H9 (cell line): ENCODE measurements around the gene SLC25A26. TPM values are rescaled to one million over a fixed set of nuclear protein-coding genes. Genes with fewer than 3 reads are reported as not detected.

Experiments
- DNase-seq: peaks from one replicate; pipeline ENCODE4 v3.0.0-alpha.2; 2017
- H2AFZ ChIP-seq: one replicate; pipeline ENCODE4 v1.6.1; 2013; ENCODE audit warnings: mild to moderate bottlenecking, low read length, control low read depth, moderate library complexity
- H2AK5ac ChIP-seq: 2 replicates; pipeline ENCODE4 v1.6.1; 2013; ENCODE audit warnings: low read length, control low read depth, mixed read lengths; ENCODE audit not compliant: insufficient read length
- H2BK120ac ChIP-seq: one replicate; pipeline ENCODE4 v1.6.1; 2013; ENCODE audit warnings: low read depth, mild to moderate bottlenecking, low read length, control low read depth, inconsistent platforms; ENCODE audit not compliant: poor library complexity, severe bottlenecking
- H2BK12ac ChIP-seq: 2 replicates; pipeline ENCODE4 v1.6.1; 2013; ENCODE audit warnings: low read length, control low read depth, mixed read lengths, low read depth; ENCODE audit not compliant: insufficient read length
- H2BK15ac ChIP-seq: 2 replicates; pipeline ENCODE4 v1.6.1; 2013; ENCODE audit warnings: low read depth, low read length, control low read depth
- H2BK20ac ChIP-seq: one replicate; pipeline ENCODE4 v1.6.1; 2013; ENCODE audit warnings: low read depth, mild to moderate bottlenecking, low read length, control low read depth, inconsistent platforms; ENCODE audit not compliant: poor library complexity, severe bottlenecking
- H2BK5ac ChIP-seq: 2 replicates; pipeline ENCODE4 v1.6.1; 2013; ENCODE audit warnings: low read length, control low read depth, mixed read lengths; ENCODE audit not compliant: insufficient read length
- H3K14ac ChIP-seq: 2 replicates; pipeline ENCODE4 v1.6.1; 2013; ENCODE audit warnings: low read length, control low read depth; ENCODE audit not compliant: insufficient read depth
- H3K18ac ChIP-seq: 2 replicates; pipeline ENCODE4 v1.6.1; 2013; ENCODE audit warnings: low read depth, mild to moderate bottlenecking, mixed read lengths, low read length, control low read depth; ENCODE audit not compliant: insufficient read length
- H3K23ac ChIP-seq: 2 replicates; pipeline ENCODE4 v1.6.1; 2013; ENCODE audit warnings: low read length, control low read depth, mixed read lengths, low read depth; ENCODE audit not compliant: insufficient read length
- H3K23me2 ChIP-seq: 2 replicates; pipeline ENCODE4 v1.6.1; 2013; ENCODE audit warnings: low read depth, mild to moderate bottlenecking, mixed read lengths, low read length, control low read depth; ENCODE audit not compliant: insufficient read length, poor library complexity, severe bottlenecking
- H3K27ac ChIP-seq: 2 replicates; pipeline ENCODE4 v1.5.1; 2013; ENCODE audit warnings: low read length, control low read depth, mixed read lengths, low read depth; ENCODE audit not compliant: insufficient read length
- H3K27me3 ChIP-seq: 2 replicates; pipeline ENCODE4 v1.6.1; 2013; ENCODE audit warnings: low read length, control low read depth, inconsistent platforms; ENCODE audit not compliant: insufficient read depth
- H3K4ac ChIP-seq: 2 replicates; pipeline ENCODE4 v1.6.1; 2013; ENCODE audit warnings: low read depth, mild to moderate bottlenecking, control low read depth, inconsistent platforms, low read length, moderate library complexity
- H3K4me1 ChIP-seq: 2 replicates; pipeline ENCODE4 v1.6.1; 2013; ENCODE audit warnings: low read length, control low read depth, inconsistent platforms; ENCODE audit not compliant: insufficient read depth
- H3K4me2 ChIP-seq: 2 replicates; pipeline ENCODE4 v1.6.1; 2013; ENCODE audit warnings: low read length, control low read depth, mixed read lengths; ENCODE audit not compliant: insufficient read length, insufficient read depth
- H3K56ac ChIP-seq: 2 replicates; pipeline ENCODE4 v1.6.1; 2013; ENCODE audit warnings: low read depth, mild to moderate bottlenecking, mixed read lengths, low read length, control low read depth; ENCODE audit not compliant: insufficient read length
- H3K79me1 ChIP-seq: 2 replicates; pipeline ENCODE4 v1.6.1; 2013; ENCODE audit warnings: low read depth, mild to moderate bottlenecking, moderate library complexity, low read length, control low read depth, inconsistent platforms; ENCODE audit not compliant: insufficient read depth, poor library complexity, severe bottlenecking
- H3K79me2 ChIP-seq: 2 replicates; pipeline ENCODE4 v1.6.1; 2013; ENCODE audit warnings: low read length, control low read depth, inconsistent platforms; ENCODE audit not compliant: insufficient read depth
- H3K9ac ChIP-seq: 2 replicates; pipeline ENCODE4 v1.6.1; 2013; ENCODE audit warnings: low read length, control low read depth, mixed read lengths; ENCODE audit not compliant: insufficient read length; ENCODE audit errors: extremely low read depth
- H3K9me3 ChIP-seq: one replicate; pipeline ENCODE4 v1.6.1; 2013; ENCODE audit warnings: low read depth, low read length, inconsistent platforms; ENCODE audit not compliant: control insufficient read depth
- H3T11ph ChIP-seq: one replicate; pipeline ENCODE4 v1.6.1; 2013; ENCODE audit warnings: mild to moderate bottlenecking, low read length, control low read depth, inconsistent platforms
- H4K20me1 ChIP-seq: one replicate; pipeline ENCODE4 v1.6.1; 2013; ENCODE audit not compliant: control insufficient read depth, insufficient read length, insufficient read depth
- H4K5ac ChIP-seq: 2 replicates; pipeline ENCODE4 v1.6.1; 2013; ENCODE audit warnings: low read depth, mild to moderate bottlenecking, mixed read lengths, low read length, control low read depth; ENCODE audit not compliant: insufficient read length
- H4K8ac ChIP-seq: replicated peaks from 2 replicates; pipeline ENCODE4 v1.6.1; 2013; ENCODE audit warnings: low read length, control low read depth, mixed read lengths, low read depth; ENCODE audit not compliant: insufficient read length
- H4K91ac ChIP-seq: 2 replicates; pipeline ENCODE4 v1.6.1; 2013; ENCODE audit warnings: low read depth, mild to moderate bottlenecking, moderate library complexity, mixed read lengths, low read length, control low read depth; ENCODE audit not compliant: insufficient read length
- H3K27ac Mint-ChIP-seq, 3 experiments: 2 replicates in 2 of 3; 3 replicates in 1 of 3; pipeline ENCODE4 v1.8.0; 2020 to 2021; ENCODE audit warnings: mixed read lengths in 3 of 3, mild to moderate bottlenecking in 1 of 3, moderate library complexity in 1 of 3
- H3K27me3 Mint-ChIP-seq: 2 replicates; pipeline ENCODE4 v1.8.0; 2021; ENCODE audit warnings: low read depth, mild to moderate bottlenecking, moderate library complexity, mixed read lengths
- H3K36me3 Mint-ChIP-seq, 3 experiments: 2 replicates in 2 of 3; 3 replicates in 1 of 3; pipeline ENCODE4 v1.8.0; 2020 to 2021; ENCODE audit warnings: low read depth in 3 of 3, mixed read lengths in 3 of 3; ENCODE audit not compliant: insufficient read depth in 1 of 3
- H3K4me1 Mint-ChIP-seq, 2 experiments: 2 replicates each; pipeline ENCODE4 v1.8.0; 2020; ENCODE audit warnings: mixed read lengths in 2 of 2
- H3K4me3 Mint-ChIP-seq, 2 experiments: 2 replicates in 1 of 2; 3 replicates in 1 of 2; pipeline ENCODE4 v1.8.0; 2020 to 2021; ENCODE audit warnings: mild to moderate bottlenecking in 2 of 2, mixed read lengths in 2 of 2, moderate library complexity in 1 of 2
- H3K9me3 Mint-ChIP-seq, 2 experiments: 2 replicates in 1 of 2; 3 replicates in 1 of 2; pipeline ENCODE4 v1.8.0; 2020; ENCODE audit warnings: mild to moderate bottlenecking in 2 of 2, mixed read lengths in 2 of 2, moderate library complexity in 1 of 2
- WGBS: extraction: QIAGEN DNeasy Blood & Tissue Kit; methylation state at CpG from one replicate; pipeline ENCODE4 v1.1.7; 2013; ENCODE audit warnings: missing lambda C conversion rate, low lambda C conversion rate, mixed read lengths; ENCODE audit not compliant: insufficient read length; ENCODE audit errors: extremely low coverage; 5-methylcytosine and 5-hydroxymethylcytosine counted together
- total RNA-seq: library from RNA; stranded (reverse); gene quantifications from 2 replicates; pipeline ENCODE4 v1.2.1, GENCODE V29; 2021
- TF ChIP-seq, protein P1 (sequence below): fragments of 200-600 bp; sonication (generic); conservative IDR thresholded peaks from 3 replicates; pipeline ENCODE4 v1.8.0; 2021; ENCODE audit warnings: antibody characterized with exemption, mild to moderate bottlenecking

SLC25A26 gene
- total RNA-seq, 1 experiment from 2014 or later = 30.2 TPM

GRCh38 chr3:66377800-66378199 is 157.0 kb downstream of the SLC25A26 start:
- Histone ChIP-seq H3K23me2 (no peaks in the 10 kb centered on the region), H4K5ac (no peak overlapping the region), H3K4me1 (no peaks in the 10 kb centered on the region), H4K91ac (no peak overlapping the region), H3K23ac (no peak overlapping the region), H2BK15ac (no peak overlapping the region), H4K8ac (no peak overlapping the region), H2AFZ (no peak overlapping the region), H3K27ac (no peak overlapping the region), H4K20me1 (peaks cover under 1% of the 10 kb centered on the region), H3K9ac (no peak overlapping the region), H2BK5ac (no peak overlapping the region), H3K79me2 (no peaks in the 10 kb centered on the region), H3K79me1 (no peaks in the 10 kb centered on the region), H3T11ph (no peak overlapping the region), H3K18ac (no peak overlapping the region), H3K56ac (no peak overlapping the region), H2BK120ac (no peak overlapping the region), H3K9me3 (no peaks in the 10 kb centered on the region), H2AK5ac (no peak overlapping the region), H3K27me3 (no peaks in the 10 kb centered on the region), H3K4me2 (no peak overlapping the region), H3K4ac (no peak overlapping the region), H2BK20ac (no peak overlapping the region), H3K14ac (no peak overlapping the region), H2BK12ac (no peak overlapping the region)
- Mint-ChIP-seq H3K9me3 (no peaks in the 10 kb centered on the region), H3K36me3 (peaks cover 53 to 71% (median 70%) of the 10 kb centered on the region in 3 experiments; a peak in 6 of 7 replicates), H3K4me3 (no peak overlapping the region), H3K27me3 (no peaks in the 10 kb centered on the region), H3K4me1 (peaks cover 4 to 11% of the 10 kb centered on the region in 2 experiments), H3K27ac (peak overlapping the region in 2 of 3 experiments; percentile 30 to 80; a peak in 3 of 7 replicates)
- WGBS = no CpG with 5 or more reads among the region's 5 CpGs
- TF ChIP-seq, protein P1, sequence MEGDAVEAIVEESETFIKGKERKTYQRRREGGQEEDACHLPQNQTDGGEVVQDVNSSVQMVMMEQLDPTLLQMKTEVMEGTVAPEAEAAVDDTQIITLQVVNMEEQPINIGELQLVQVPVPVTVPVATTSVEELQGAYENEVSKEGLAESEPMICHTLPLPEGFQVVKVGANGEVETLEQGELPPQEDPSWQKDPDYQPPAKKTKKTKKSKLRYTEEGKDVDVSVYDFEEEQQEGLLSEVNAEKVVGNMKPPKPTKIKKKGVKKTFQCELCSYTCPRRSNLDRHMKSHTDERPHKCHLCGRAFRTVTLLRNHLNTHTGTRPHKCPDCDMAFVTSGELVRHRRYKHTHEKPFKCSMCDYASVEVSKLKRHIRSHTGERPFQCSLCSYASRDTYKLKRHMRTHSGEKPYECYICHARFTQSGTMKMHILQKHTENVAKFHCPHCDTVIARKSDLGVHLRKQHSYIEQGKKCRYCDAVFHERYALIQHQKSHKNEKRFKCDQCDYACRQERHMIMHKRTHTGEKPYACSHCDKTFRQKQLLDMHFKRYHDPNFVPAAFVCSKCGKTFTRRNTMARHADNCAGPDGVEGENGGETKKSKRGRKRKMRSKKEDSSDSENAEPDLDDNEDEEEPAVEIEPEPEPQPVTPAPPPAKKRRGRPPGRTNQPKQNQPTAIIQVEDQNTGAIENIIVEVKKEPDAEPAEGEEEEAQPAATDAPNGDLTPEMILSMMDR = no peak
- no peak for DNase-seq
